GM18507 (cell line): ENCODE measurements around the gene PHACTR4.
"Not testable (repeated sequence)": the region's sequence is repeated elsewhere in the genome, so short reads cannot be mapped to it uniquely, and the experiment has no call there.

Experiments used
- DNase-seq: peaks from one replicate; pipeline ENCODE4 v3.0.0; 2011; ENCODE audit warnings: low read depth; ENCODE audit not compliant: insufficient read length; ENCODE audit errors: extremely low spot score
- FAIRE-seq: peaks from 2 replicates; lab custom pipeline; 2011; peaks lifted over from hg19 to GRCh38; lab: Jason Lieb, UNC

The PHACTR4 gene

DNA sequence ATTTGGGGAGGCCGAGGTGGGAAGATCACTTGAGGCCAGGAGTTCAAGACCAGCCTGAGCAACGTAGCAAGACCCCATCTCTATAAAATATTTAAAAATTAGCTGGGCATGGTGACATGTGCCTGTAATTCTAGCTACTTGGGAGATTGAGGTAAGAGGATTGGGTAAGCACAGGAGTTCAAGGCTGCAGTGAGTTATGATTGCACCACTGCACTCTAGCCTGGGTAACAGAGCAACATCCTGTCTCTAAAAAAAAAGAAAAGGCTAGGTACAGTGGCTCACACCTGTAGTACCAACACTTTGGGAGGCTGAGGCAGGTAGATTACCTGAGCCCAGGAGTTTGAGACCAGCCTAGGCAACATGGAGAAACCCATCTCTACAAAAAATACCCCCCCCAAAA lies 100.6 kb downstream of the PHACTR4 start:
- DNase-seq (no peak), FAIRE-seq (no peak)

DNA sequence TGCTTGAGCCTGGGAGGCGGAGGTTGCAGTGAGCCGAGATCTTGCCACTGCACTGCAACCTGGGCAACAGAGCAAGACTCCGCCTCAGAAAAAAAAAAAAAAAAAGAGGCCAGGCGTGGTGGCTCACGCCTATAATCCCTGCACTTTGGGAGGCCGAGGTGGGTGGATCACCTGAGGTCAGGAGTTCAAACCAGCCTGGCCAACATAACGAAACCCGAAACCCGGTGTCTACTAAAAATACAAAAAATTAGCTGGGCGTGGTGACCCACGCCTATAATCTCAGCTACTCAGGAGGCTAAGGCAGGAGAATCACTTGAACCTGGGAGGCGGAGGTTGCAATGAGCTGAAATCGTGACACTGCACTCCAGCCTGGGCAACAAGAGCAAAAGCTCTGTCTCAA lies 110.0 kb downstream of the PHACTR4 start:
- not testable (repeated sequence) for FAIRE-seq, DNase-seq

DNA sequence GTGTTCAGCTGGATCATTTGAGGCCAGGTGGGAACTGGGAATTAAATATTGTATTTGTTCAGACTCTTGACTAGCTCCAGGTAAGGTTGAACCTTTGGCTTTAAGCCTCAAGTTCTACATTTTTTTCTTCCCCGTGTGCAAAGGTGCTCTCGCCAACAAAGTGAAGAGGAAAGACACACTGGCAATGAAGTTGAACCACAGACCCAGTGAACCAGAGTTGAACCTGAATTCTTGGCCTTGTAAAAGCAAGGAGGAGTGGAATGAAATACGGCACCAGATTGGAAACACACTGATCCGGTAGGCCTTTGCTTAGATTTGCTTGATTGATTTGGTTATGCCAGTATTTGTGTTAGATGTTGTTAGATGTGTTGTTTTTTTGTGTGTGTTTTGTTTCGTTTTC lies 110.8 kb downstream of the PHACTR4 start:
- DNase-seq: no peak
- FAIRE-seq: no peak

DNA sequence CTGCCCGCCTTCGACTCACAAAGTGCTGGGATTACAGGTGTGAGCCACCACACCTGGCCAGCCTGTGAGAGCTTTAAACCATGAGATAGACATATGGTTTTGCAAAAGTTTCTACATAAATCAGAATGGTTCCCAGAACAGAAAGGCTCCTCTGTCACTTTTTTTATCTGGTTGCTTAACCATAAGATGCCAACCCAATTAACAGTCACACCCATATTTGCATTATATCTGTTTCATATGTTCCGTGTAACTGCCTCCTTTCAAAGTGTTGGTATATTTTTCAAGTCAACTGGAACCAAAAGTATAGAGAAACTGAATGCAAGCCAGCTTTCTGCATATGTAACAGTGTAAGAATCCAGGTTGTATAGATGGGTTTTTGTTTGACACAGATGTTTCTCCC lies 112.6 kb downstream of the PHACTR4 start:
- no peak for FAIRE-seq

DNA sequence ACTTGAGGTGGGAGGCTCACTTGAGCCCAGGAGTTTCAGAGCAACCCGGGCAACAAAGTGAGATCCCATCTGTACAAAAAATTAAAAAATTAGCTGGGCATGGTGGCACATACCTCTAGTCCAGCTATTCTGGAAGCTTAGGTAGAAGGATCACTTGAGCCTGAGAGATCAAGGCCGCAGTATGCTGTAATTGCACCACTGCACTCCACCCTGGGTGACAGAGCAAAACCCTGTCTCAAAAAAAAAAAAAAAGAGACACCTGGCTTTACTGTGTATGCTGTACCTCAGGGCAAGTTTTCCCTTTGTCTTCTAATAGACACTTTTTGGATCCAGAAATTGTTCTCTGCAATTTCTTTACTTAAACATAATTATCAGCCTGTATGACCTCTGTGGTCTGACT lies 113.2 kb downstream of the PHACTR4 start:
- FAIRE-seq (no peak), DNase-seq (no peak)

More for the DNA sequence above, 112.6 kb downstream of the PHACTR4 start:
- no peak for DNase-seq

DNA sequence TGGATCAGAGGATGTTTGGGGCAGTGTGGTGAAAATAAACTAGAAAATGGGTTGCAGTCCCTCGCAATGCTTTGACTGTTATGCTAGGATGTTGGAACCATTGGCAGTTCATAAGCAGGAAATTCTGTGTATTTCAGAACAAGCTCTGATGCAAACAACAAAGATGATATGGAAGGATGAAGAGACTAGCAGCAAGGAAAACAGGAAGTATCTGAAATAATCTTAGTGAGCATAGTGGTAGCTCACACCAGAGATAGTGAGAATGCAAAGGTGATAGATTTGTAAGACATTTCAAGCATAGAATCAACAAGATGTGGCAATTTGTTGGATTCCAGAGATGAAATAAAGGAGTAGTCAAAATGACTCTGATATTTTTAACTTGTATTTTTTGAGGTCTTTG lies 125.2 kb downstream of the PHACTR4 start:
- FAIRE-seq (no peak), DNase-seq (no peak)

DNA sequence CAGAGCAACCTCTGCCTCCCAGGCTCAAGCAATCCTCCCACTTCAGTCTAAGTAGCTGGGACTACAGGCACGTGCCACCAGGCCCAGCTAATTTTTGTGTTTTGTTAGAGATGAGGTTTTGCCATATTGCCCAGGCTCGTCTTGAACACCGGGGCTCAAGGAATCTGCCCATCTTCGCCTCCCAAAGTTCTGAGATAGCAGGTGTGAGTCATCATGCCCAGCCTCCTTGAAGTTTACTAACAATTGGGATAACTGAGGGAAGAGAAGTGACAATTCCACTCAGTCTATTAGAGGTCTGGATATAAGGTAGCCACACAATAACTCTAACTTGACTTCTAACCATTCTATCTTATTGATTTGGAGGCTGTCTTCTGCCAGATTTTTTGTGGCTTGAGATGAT lies 130.0 kb downstream of the PHACTR4 start:
- DNase-seq (no peak), FAIRE-seq (no peak)

DNA sequence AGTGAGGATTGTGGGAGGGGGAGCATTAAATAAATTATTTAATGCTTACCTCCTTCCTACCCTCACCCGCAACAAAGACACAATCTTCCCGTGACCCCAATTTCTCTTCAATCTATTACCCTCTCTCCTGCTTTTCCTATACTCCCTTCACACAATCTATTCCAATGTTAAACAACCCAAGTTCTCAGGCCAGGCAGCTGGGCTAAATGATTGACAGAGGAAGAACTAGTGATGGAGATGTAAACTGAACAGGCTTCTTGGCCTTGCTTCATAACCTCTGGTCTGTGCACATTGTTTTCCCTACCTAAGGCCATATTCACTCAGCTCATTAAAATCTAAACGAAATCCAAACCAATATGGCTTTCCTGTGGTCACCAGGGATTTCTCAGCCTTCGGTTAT lies 132.4 kb downstream of the PHACTR4 start:
- DNase-seq: no peak
- FAIRE-seq: no peak

DNA sequence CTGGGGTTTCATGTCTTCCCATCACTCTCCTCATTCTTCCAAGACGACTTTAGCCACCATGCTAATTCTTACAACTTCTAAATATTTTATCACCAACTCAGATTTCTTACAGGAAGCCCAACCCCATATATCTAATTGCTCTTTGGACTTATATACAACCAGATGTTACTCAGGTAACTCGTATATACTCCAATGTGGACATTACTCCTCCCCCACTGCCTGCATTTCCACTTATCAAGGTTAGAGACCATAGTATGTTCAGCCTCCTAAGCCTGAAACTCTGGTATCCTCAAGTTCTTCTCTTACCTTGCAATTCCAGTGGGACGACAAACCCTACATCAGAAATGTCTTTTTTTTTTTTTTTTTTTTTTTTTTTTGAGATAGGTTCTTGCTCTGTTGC lies 133.6 kb downstream of the PHACTR4 start:
- no peak for FAIRE-seq
- DNase-seq: no peak

DNA sequence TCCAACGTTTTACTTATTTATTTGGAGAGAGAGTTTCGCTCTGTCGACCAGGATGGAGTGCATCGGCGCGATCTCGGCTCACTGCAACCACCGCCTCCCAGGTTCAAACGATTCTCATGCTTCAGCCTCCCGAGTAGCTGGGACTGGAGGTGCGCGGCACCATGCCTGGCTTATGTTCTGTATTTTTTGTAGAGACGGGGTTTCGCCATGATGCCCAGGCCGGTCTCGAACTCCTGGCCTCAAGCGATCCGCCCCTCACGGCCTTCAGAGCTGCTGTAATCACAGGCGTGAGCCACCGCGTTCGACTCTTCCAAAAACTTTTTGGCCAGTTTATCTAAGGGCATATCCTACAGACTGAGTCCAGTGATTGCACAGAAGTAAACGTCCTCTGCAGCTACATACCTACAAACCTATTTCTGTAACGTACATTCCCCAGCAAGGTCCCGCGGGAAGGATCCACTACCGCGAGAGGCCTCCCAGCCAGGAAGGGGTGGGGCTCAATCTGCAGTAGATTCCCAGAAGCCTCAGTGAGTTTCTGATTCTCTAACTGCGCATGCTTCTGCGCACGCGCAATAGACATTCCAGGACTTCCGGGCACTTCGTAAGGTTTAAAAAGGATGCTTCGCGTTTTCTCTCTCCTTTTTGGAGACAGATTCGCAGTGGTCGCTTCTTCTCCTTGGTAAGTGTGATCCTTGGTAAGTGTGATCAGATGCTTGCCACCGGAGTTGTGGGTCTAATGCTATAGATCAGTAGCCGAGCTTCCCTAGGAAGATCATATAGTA lies 136.1 kb downstream of the PHACTR4 start, which contains the start of gene RCC1:
Gene RCC1 (plus strand): TSS at position 638 of the 782 bp plus-strand sequence. CDS start 23,824 bp downstream, outside the sequence.
- FAIRE-seq (peak; percentile 96), DNase-seq (peak; percentile 92)

DNA sequence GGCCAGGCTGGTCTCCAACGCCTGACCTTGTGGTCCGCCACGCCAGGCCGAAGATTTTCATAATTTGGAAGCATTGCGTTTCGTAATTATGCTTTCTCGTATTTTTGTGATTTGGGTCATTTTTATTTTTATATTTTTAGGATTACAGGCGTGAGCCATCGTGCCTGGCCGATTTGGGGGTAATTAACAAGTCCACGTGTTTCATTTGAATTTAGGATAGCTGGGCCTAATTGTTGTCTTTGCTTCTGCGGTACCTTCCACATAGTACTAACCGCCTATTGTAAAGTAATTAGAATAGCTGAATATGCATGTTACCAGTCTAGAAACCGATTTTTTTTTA lies 137.3 kb downstream of the PHACTR4 start:
- no peak for DNase-seq
- no peak for FAIRE-seq

DNA sequence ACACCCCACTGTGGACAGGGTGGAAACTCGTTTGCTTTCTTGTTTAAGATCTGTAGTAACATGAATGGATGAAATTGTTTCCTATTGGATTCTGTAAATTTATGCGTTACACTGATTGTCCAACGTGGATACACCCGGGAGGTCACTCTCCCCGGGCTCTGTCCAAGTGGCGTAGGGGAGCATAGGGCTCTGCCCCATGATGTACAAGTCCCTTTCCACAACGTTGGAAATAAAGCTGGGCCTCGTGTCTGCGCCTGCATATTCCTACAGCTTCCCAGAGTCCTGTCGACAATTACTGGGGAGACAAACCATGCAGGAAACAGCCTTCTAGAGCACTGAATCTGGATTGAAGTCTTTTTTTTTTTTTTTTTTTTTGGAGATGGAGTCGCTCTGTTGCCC lies 137.7 kb downstream of the PHACTR4 start:
- DNase-seq (no peak), FAIRE-seq (no peak)

DNA sequence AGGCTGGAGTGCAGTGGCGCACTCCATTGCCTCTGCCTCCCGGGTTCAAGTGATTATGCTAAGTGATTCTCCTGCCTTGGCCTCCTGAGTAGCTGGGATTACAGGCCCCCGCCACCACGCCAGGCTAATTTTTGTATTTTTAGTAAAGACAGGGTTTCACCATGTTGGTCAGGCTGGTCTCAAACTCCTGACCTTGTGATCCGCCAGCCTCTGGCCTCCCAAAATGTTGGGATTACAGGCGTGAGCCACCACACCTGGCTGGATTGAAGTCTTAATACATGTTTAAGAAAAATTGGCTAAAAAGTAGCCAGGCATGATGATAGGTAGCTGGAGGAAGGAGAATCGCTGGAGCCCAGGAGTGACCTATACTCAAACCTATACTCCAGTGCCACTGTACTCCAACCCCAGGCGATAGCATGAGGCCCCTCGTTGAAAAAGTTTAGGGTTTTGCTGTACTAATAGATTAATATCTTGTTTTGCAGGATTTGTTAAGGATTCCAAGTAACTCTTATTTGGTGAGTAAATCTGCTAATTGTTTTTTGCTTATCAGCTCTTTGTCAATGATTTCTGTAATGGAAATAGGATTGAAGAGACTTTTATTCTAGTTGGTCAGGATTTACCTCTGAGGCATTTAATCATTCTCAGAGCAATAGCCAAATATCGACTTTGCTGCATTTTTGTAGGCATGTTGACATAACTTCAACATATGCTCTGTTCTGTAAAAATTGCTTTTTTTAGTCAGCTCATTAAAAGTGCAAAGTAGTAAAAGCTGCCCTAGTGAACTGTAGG lies 138.3 kb downstream of the PHACTR4 start:
- no peak for DNase-seq
- no peak for FAIRE-seq

DNA sequence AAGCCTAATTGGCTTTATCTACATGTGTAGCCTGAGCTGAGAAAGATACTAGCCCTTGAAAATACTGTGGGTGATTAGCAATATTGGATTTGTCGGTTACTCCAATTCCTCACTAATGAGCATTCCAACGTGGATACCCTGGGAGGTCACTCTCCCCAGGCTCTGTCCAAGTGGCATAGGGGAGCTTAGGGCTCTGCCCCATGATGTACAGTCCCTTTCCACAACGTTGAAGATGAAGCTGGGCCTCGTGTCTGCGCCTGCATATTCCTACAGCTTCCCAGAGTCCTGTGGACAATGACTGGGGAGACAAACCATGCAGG lies 138.9 kb downstream of the PHACTR4 start:
- DNase-seq (no peak), FAIRE-seq (no peak)

DNA sequence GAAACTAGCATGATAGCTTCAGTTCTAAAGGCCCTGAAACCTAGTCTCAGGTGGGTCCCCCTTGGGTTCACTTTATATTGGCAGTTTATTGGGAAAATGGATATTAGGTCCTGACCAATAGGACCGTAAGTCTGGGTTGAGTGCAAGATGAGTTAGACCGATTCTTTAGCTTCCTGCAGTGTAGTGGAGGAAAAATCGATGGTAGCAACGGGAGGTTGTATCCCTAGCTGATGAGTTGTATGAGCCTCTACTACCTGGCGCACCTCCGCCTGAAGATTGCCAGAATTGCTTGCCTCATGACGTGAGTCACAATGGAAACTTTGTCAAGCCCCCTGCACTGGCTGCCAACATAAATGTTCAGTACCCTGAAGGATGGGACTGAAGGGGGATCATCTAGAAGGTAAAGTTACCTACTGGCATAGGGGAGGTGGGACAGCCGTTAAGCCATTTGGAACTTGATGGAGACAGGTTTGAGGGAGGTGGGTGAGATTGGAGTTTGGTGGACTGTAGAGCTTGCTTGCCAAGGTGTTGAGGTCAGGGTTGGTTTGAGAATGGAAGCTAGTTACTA lies 140.2 kb downstream of the PHACTR4 start:
- FAIRE-seq: no peak
- DNase-seq: no peak

DNA sequence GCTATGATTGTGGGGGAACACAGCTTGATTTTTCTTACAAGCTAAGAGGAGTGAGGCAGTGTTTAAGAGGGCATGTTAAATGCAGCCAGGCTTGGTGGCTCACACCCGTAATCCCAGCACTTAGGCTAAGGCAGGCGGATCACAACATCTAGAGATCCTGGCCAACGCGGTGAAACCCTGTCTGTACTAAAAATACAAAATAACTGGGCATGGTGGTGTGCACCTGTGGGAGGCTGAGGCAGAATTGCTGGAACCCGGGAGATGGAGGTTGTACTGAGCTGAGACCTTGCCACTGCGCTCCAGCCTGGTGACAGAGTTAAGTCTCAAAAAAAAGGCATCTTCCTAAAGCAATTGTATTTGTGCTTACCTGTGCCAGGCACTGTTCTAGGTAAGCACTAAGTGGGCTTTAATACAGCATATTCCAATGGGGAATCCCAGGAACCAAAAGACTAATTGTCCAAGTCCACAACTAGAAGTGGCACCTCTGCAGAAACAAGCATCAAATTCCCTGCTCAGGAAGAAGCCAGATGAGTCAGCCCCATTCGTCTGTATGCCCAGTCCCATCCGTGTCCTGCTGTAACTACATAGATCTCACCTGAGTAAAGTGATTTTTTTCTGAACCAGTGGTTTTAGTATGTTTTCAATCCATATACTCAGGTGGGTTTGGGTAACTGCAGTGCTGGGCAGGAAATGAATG lies 140.9 kb downstream of the PHACTR4 start:
- DNase-seq (no peak), FAIRE-seq (no peak)

DNA sequence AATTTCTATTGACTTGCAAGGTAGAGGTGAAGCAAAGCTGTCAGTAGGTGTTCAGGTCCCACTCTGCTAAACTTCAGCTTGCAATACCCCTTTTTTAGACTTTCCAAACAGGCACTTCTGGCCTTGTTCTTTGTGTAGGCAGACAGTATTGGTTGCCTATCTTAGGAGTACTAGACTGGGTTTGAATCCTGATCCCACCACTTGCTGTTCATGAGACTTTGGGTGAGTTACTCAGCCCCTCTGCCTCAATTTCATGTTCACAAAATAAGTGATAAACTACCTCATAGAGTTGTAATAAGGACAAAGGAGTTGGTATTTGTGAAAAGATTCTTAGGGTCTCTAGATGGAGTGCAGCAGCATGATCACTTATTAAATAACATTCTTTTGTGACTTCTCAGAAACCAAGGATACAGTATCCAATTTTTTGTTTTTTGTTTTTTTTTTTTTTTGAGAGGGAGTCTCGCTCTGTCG lies 141.5 kb downstream of the PHACTR4 start:
- DNase-seq: no peak
- no peak for FAIRE-seq

DNA sequence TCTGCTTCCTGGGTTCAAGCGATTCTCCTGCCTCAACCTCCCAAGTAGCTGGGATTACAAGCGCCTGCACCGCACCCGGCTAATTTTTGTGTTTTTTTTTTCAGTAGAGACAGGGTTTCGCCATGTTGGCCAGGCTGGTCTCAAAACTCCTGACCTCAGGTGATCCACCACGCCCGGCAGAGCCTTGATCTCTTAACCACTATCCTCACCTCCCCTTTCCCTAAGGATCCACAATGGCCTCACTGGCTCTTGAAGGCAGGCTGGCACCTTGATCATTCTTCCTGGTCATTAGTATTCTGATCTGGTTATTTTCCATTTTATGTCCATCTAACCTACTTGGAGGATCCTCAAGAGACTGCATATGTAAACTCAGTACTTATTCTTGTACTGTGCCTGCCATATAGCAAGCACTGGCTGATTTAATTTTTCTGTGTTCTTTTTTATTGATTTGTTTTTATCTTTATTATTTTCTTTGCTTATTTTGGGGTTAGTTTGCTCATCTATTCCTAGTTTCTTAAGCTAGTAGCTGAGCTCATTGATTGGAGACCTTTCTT lies 142.6 kb downstream of the PHACTR4 start:
- no peak for FAIRE-seq

DNA sequence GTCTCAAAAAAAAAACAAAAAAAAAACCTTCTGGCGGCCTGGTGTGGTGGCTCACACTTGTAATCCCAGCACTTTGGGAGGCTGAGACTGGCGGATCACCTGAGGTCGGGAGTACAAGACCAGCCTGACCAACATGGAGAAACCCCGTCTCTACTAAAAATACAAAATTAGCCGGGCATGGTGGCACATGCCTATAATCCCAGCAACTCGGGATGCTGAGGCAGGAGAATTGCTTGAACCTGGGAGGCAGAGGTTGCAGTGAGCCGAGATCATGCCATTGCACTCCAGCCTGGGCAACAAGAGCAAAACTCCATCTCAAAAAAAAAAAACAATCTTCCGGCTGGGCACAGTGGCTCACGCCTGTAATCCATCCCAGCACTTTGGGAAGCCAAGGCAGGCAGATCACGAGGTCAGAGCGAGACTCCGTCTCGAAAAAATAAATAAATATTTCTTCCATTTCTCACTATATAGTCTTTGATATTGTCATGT lies 144.9 kb downstream of the PHACTR4 start:
- FAIRE-seq, DNase-seq: not testable (repeated sequence)

More for the DNA sequence above, 142.6 kb downstream of the PHACTR4 start:
- no peak for DNase-seq
